ENCODE results near the gene SCAF8. TPM values are rescaled to one million over a fixed set of nuclear protein-coding genes. Genes with fewer than 3 reads are reported as not detected.
"Not testable (repeated sequence)": the region's sequence is repeated elsewhere in the genome, so short reads cannot be mapped to it uniquely, and the experiment has no call there.

SCAF8 gene
- 10 to 100 TPM; 51.5 to 67.4 (median 65.9) TPM for polyA plus RNA-seq (ENCODE audit: insufficient read length in 4 of 4)

- peak; percentile 81 to 90 (median 82) for DNase-seq (ENCODE audit: low read depth in 4 of 4, low spot score in 3 of 4)
These were observed at the start of gene SCAF8 for GRCh38 chr6:154733183-154733625. TSS of gene SCAF8 (plus strand) at chr6:154733416. CDS start at chr6:154733901, 485 bp downstream.

GRCh38 chr6:154683756-154684523 is 49.3 kb upstream of the SCAF8 start:
- DNase-seq (ENCODE audit: low read depth in 4 of 4, low spot score in 3 of 4), result peak in 1 of 4 donors; percentile 16

- DNase-seq (ENCODE audit: low read depth in 4 of 4, low spot score in 3 of 4), result no peak
These were observed 47.1 kb upstream of the SCAF8 start for GRCh38 chr6:154686162-154686561.

- no peak for DNase-seq (ENCODE audit: low read depth in 4 of 4, low spot score in 3 of 4)
These were observed 43.5 kb upstream of the SCAF8 start for GRCh38 chr6:154689493-154690255.

GRCh38 chr6:154690857-154691256 is 42.4 kb upstream of the SCAF8 start:
- no peak for DNase-seq (ENCODE audit: low read depth in 4 of 4, low spot score in 3 of 4)

- no peak for DNase-seq (ENCODE audit: low read depth in 4 of 4, low spot score in 3 of 4)
These were observed 36.6 kb upstream of the SCAF8 start for GRCh38 chr6:154696661-154697060.

- DNase-seq (ENCODE audit: low read depth in 4 of 4, low spot score in 3 of 4), result no peak
These were observed 30.1 kb upstream of the SCAF8 start for GRCh38 chr6:154703124-154703523.

GRCh38 chr6:154705471-154706113 is 27.6 kb upstream of the SCAF8 start:
- no peak for DNase-seq (ENCODE audit: low read depth in 4 of 4, low spot score in 3 of 4)

GRCh38 chr6:154706389-154706788 is 26.8 kb upstream of the SCAF8 start:
- DNase-seq (ENCODE audit: low read depth in 4 of 4, low spot score in 3 of 4), result no peak

- no peak for DNase-seq (ENCODE audit: low read depth in 4 of 4, low spot score in 3 of 4)
These were observed 23.6 kb upstream of the SCAF8 start for GRCh38 chr6:154709621-154710020.

- DNase-seq (ENCODE audit: low read depth in 4 of 4, low spot score in 3 of 4), result no peak
These were observed 22.5 kb upstream of the SCAF8 start for GRCh38 chr6:154710689-154711088.

GRCh38 chr6:154715446-154715845 is 17.8 kb upstream of the SCAF8 start:
- no peak for DNase-seq (ENCODE audit: low read depth in 4 of 4, low spot score in 3 of 4)

- not testable (repeated sequence) for DNase-seq (ENCODE audit: low read depth in 4 of 4, low spot score in 3 of 4)
These were observed 16.9 kb upstream of the SCAF8 start for GRCh38 chr6:154716350-154716749.

GRCh38 chr6:154719433-154719832 is 13.8 kb upstream of the SCAF8 start:
- DNase-seq (ENCODE audit: low read depth in 4 of 4, low spot score in 3 of 4), result no peak

- DNase-seq (ENCODE audit: low read depth in 4 of 4, low spot score in 3 of 4), result no peak
These were observed 13.4 kb upstream of the SCAF8 start for GRCh38 chr6:154719854-154720253.

GRCh38 chr6:154721460-154721859 is 11.8 kb upstream of the SCAF8 start:
- DNase-seq (ENCODE audit: low read depth in 4 of 4, low spot score in 3 of 4), result no peak

GRCh38 chr6:154726887-154727286 is 6.3 kb upstream of the SCAF8 start:
- no peak for DNase-seq (ENCODE audit: low read depth in 4 of 4, low spot score in 3 of 4)

GRCh38 chr6:154731296-154732218 is 1.7 kb upstream of the SCAF8 start:
- no peak for DNase-seq (ENCODE audit: low read depth in 4 of 4, low spot score in 3 of 4)

GRCh38 chr6:154732538-154733182 is 556 bp upstream of the SCAF8 start:
- DNase-seq (ENCODE audit: low read depth in 4 of 4, low spot score in 3 of 4), result peak in 3 of 4 donors; percentile 35 to 67 (median 47)

All from right renal pelvis (tissue), 4 donors.